A673 (cell line): Measurements from ENCODE around the gene HIVEP1. TPM values are rescaled to one million over a fixed set of nuclear protein-coding genes. Genes with fewer than 3 reads are reported as not detected.

Source experiments
- BruUV-seq: library from RNA; stranded (reverse); fragments of 400-500 nt; replicated peaks from 2 replicates; lab custom pipeline; 2021; lab: Mats Ljungman, UMichigan
- CTCF ChIA-PET: fragments of 300-600 bp; sonication (Branson Sonifier 250); formaldehyde crosslinking; loops from one replicate; lab custom pipeline; 2022; ENCODE audit warnings: antibody characterized with exemption; lab: Charles Lee
- POLR2A ChIA-PET: fragments of 300-600 bp; sonication (Branson Sonifier 250); formaldehyde crosslinking; loops from one replicate; lab custom pipeline; 2022; ENCODE audit warnings: antibody characterized with exemption; ENCODE audit not compliant: low non-redundant PET; lab: Charles Lee
- DNase-seq: peaks from one replicate; pipeline ENCODE4 v3.0.0-alpha.2; 2015; ENCODE audit warnings: low spot score
- H3K27ac ChIP-seq: fragments of 200-600 bp; sonication (generic); 2 replicates; pipeline ENCODE4 v1.5.1; 2016; ENCODE audit warnings: mixed run types, low read depth, mild to moderate bottlenecking, mixed read lengths, antibody characterized with exemption, low read length; ENCODE audit not compliant: poor library complexity, severe bottlenecking
- H3K27me3 ChIP-seq: fragments of 200-600 bp; sonication (generic); replicated peaks from 2 replicates; pipeline ENCODE4 v1.6.1; 2017; ENCODE audit warnings: mixed run types, low read depth, mild to moderate bottlenecking, mixed read lengths, antibody characterized with exemption, low read length; ENCODE audit not compliant: insufficient read depth, poor library complexity
- H3K36me3 ChIP-seq: fragments of 200-600 bp; sonication (generic); 2 replicates; pipeline ENCODE4 v1.6.1; 2016; ENCODE audit warnings: mixed run types, mild to moderate bottlenecking, mixed read lengths, antibody characterized with exemption, low read length; ENCODE audit not compliant: insufficient read depth, poor library complexity, severe bottlenecking
- H3K4me1 ChIP-seq: fragments of 200-600 bp; sonication (generic); 2 replicates; pipeline ENCODE4 v1.6.1; 2017; ENCODE audit warnings: mixed run types, mild to moderate bottlenecking, mixed read lengths, antibody characterized with exemption, low read length; ENCODE audit not compliant: insufficient read depth, poor library complexity, severe bottlenecking
- H3K4me3 ChIP-seq: fragments of 200-600 bp; sonication (generic); 2 replicates; pipeline ENCODE4 v1.5.1; 2016; ENCODE audit warnings: low read depth, mixed run types, mild to moderate bottlenecking, mixed read lengths, low read length; ENCODE audit not compliant: poor library complexity, severe bottlenecking
- H3K9me3 ChIP-seq: fragments of 200-600 bp; sonication (generic); 2 replicates; pipeline ENCODE4 v1.6.1; 2016; ENCODE audit warnings: mixed run types, low read depth, mild to moderate bottlenecking, mixed read lengths, antibody characterized with exemption, low read length; ENCODE audit not compliant: poor library complexity, severe bottlenecking
- CTCF ChIP-seq: fragments of 300-800, 200-600 bp; sonication (generic); conservative IDR thresholded peaks from 2 replicates; pipeline ENCODE4 v1.5.1; 2017; ENCODE audit warnings: low read depth, mild to moderate bottlenecking, antibody characterized with exemption, low read length, moderate library complexity, mixed read lengths
- EZH2 ChIP-seq: fragments of 200-600 bp; sonication (generic); IDR thresholded peaks from 2 replicates; pipeline ENCODE4 v1.6.1; 2017; ENCODE audit warnings: borderline replicate concordance, low read depth, mild to moderate bottlenecking, mixed read lengths, antibody characterized with exemption, low read length; ENCODE audit not compliant: poor library complexity, severe bottlenecking
- intact Hi-C: fragments of 100-400 bp; cut with micrococcal nuclease; formaldehyde crosslinking; loops from one replicate; pipeline ENCODE4 v1.10.0; 2022; ENCODE audit not compliant: unreplicated experiment
- total RNA-seq: library from RNA; stranded (reverse); gene quantifications from 2 replicates; pipeline ENCODE4 v1.2.3, GENCODE V29; 2021

The HIVEP1 gene
- total RNA-seq, 1 experiment from 2014 or later = 21.5 TPM

- no peaks in the 10 kb centered on the region for H3K36me3 ChIP-seq
- intact Hi-C loops = no loop called here
- no TSS peak for BruUV-seq
- POLR2A ChIA-PET = no interaction called here
- CTCF ChIA-PET = no interaction called here
- peaks cover 12% of the 10 kb centered on the region for H3K4me1 ChIP-seq
- H3K9me3 ChIP-seq = no peaks in the 10 kb centered on the region
- no peak for TF ChIP-seq EZH2
- TF ChIP-seq CTCF = no peak
- no peak for DNase-seq
- no peak overlapping the region for H3K4me3 ChIP-seq
- no peaks in the 10 kb centered on the region for H3K27me3 ChIP-seq
- no peak overlapping the region for H3K27ac ChIP-seq
These were observed 122.9 kb downstream of the HIVEP1 start for GRCh38 chr6:12134991-12135390.

GRCh38 chr6:12136905-12137304 lies 124.8 kb downstream of the HIVEP1 start:
- H3K36me3 ChIP-seq = no peaks in the 10 kb centered on the region
- CTCF ChIA-PET = no interaction called here
- no TSS peak for BruUV-seq
- intact Hi-C loops = no loop called here
- H3K4me1 ChIP-seq = peaks cover 12% of the 10 kb centered on the region
- DNase-seq = peak; percentile 27
- TF ChIP-seq EZH2 = no peak
- no peak for TF ChIP-seq CTCF
- H3K4me3 ChIP-seq = no peak overlapping the region
- H3K27ac ChIP-seq = no peak overlapping the region
- POLR2A ChIA-PET = no interaction called here
- no peaks in the 10 kb centered on the region for H3K27me3 ChIP-seq
- no peaks in the 10 kb centered on the region for H3K9me3 ChIP-seq

GRCh38 chr6:12137480-12137879 lies 125.4 kb downstream of the HIVEP1 start:
- Histone ChIP-seq H3K36me3 (no peaks in the 10 kb centered on the region), H3K27me3 (no peaks in the 10 kb centered on the region), H3K4me3 (no peak overlapping the region), H3K9me3 (no peaks in the 10 kb centered on the region), H3K4me1 (peaks cover 12% of the 10 kb centered on the region), H3K27ac (no peak overlapping the region)
- intact Hi-C loops = no loop called here
- BruUV-seq = no TSS peak
- TF ChIP-seq CTCF = no peak
- no peak for TF ChIP-seq EZH2
- POLR2A ChIA-PET = no interaction called here
- CTCF ChIA-PET = no interaction called here
- DNase-seq = peak; percentile 43
